Adrenal gland (tissue), 12 donors: ENCODE data around the gene RALGPS1. TPM values are rescaled to one million over a fixed set of nuclear protein-coding genes. Genes with fewer than 3 reads are reported as not detected.
A peak's percentile ranks its signal among the peaks of the same experiment; 100 is the strongest.

Experiments
- DNase-seq, 7 donors: peaks; one replicate each; pipeline ENCODE4 v3.0.0-alpha.2; 2019 to 2020
- H3K27ac ChIP-seq, 5 donors: fragments of 200-600 bp; sonication (generic) in 4 of 5; 1 replicate in 3 of 5; 2 replicates in 2 of 5; pipeline versions ENCODE4 v1.5.1 to v1.8.0; 2016 to 2020; ENCODE audit warnings: mild to moderate bottlenecking in 1 of 5
- H3K27me3 ChIP-seq: fragments of 200-600 bp; 2 replicates; pipeline ENCODE4 v1.8.0; 2021
- H3K36me3 ChIP-seq, 2 donors: fragments of 200-600 bp; replicated peaks in 1 of 2; 1 replicate in 1 of 2; 2 replicates in 1 of 2; pipeline versions ENCODE4 v1.5.1 to v1.8.0; 2018 to 2022
- H3K4me1 ChIP-seq, 2 donors: fragments of 200-600 bp; replicated peaks in 1 of 2; 1 replicate in 1 of 2; 2 replicates in 1 of 2; pipeline versions ENCODE4 v1.5.1 to v1.8.0; 2018 to 2021
- H3K4me3 ChIP-seq, 4 donors: fragments of 200-600 bp; sonication (generic) in 3 of 4; one replicate each; pipeline ENCODE4 v1.5.1; 2016 to 2018
- H3K9me3 ChIP-seq, 3 donors: fragments of 200-600 bp; sonication (generic) in 1 of 3; replicated peaks in 1 of 3; 1 replicate in 2 of 3; 2 replicates in 1 of 3; pipeline versions ENCODE4 v1.5.1 to v1.8.0; 2016 to 2021
- POLR2A ChIP-seq, 2 donors: fragments of 450-650 bp; IDR thresholded peaks; one replicate each; pipeline ENCODE4 v1.6.1; 2017; ENCODE audit warnings: antibody characterized with exemption in 2 of 2, mild to moderate bottlenecking in 2 of 2, moderate library complexity in 1 of 2
- WGBS, 4 donors: extraction: QIAGEN DNeasy Blood & Tissue Kit in 2 of 4; methylation state at CpG; one replicate each; pipeline versions ENCODE4 v1.1.5 to v1.1.7; 2013 to 2017; 5-methylcytosine and 5-hydroxymethylcytosine counted together
- intact Hi-C, 2 donors: fragments of 100-400 bp; cut with DNase I; formaldehyde crosslinking; loops; one replicate each; pipeline versions ENCODE4 v1.14.1 to v1.15.0; 2022 to 2023
- polyA plus RNA-seq, 3 donors: library from polyadenylated mRNA; stranded (reverse); fragments of 200-250 nt in 2 of 3; fragments of 350-450 nt in 1 of 3; fragmentation: Illumina TruSeq in 1 of 3; extraction: RNeasy Lipid Tissue Mini Kit (QIAGEN cat#74804) in 1 of 3; gene quantifications; one replicate each; pipeline ENCODE4 v1.2.3, GENCODE V29; 2013 to 2014
- total RNA-seq, 9 donors: library from RNA; depleted of rRNA in 4 of 9; stranded (reverse); fragments of >200 nt in 4 of 9; fragments of 120-200 nt in 1 of 9; fragmentation: NEBNext Ultra II Directional in 1 of 9; extraction: Animal tissue kit (Norgen Biotek cat#: 25700) in 1 of 9; gene quantifications; one replicate each; pipeline versions ENCODE4 v1.1.0 to v1.2.4, GENCODE V29; 2013 to 2023
- TF ChIP-seq, protein P1 (sequence below), 6 experiments: fragments of 450-650 bp in 4 of 6; fragments of 200-600 bp in 2 of 6; sonication (generic) in 1 of 6; IDR thresholded peaks; 1 replicate in 5 of 6; 2 replicates in 1 of 6; pipeline versions ENCODE4 v1.5.1 to v1.8.0; 2016 to 2021; ENCODE audit warnings: antibody characterized with exemption in 6 of 6, mild to moderate bottlenecking in 2 of 6, moderate library complexity in 1 of 6
- donor health status: healthy with polysubstance abuse.
- donor health status: Bipolar disorder and iron deficiency.
- donor health status: DM: yes; HTN: yes; CAD: no.
- donor health status: DM: no; HTN: no; CAD: no.
- donor health status: DM: no; HTN: no; CAD: no.
- donor health status: DM: yes; HTN: yes; CAD: no.

RALGPS1 gene
- total and polyA plus RNA-seq, 12 donors = 2.8 to 9.9 (median 5.1) TPM

DNA sequence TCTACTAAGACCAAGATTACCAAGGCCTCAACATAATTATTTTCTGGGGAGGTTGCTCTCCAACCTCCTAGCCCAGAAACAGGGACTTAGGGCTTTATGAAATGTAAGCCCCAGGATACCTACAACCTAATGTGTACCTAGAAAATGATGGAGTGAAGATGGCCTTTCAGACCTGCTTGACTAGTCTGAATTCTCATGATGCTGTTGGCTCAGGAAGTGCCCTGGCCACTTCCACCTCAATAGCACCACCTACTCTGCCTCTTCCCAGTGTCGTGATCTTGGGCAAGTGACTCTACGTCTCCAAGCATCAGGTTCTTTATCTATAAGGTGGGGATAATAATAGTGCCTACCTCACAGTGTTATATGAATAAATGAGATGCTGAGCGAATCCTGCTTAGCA is 292.1 kb downstream of the RALGPS1 start:
- intact Hi-C loops = no loop called here
- H3K4me3 ChIP-seq = no peak overlapping the region
- no peak overlapping the region for H3K27ac ChIP-seq
- TF ChIP-seq, protein P1, sequence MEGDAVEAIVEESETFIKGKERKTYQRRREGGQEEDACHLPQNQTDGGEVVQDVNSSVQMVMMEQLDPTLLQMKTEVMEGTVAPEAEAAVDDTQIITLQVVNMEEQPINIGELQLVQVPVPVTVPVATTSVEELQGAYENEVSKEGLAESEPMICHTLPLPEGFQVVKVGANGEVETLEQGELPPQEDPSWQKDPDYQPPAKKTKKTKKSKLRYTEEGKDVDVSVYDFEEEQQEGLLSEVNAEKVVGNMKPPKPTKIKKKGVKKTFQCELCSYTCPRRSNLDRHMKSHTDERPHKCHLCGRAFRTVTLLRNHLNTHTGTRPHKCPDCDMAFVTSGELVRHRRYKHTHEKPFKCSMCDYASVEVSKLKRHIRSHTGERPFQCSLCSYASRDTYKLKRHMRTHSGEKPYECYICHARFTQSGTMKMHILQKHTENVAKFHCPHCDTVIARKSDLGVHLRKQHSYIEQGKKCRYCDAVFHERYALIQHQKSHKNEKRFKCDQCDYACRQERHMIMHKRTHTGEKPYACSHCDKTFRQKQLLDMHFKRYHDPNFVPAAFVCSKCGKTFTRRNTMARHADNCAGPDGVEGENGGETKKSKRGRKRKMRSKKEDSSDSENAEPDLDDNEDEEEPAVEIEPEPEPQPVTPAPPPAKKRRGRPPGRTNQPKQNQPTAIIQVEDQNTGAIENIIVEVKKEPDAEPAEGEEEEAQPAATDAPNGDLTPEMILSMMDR (IDR thresholded peaks at IDR 0.05) = no peak
- TF ChIP-seq POLR2A (IDR thresholded peaks at IDR 0.05) = no peak
- WGBS, 4 donors = 93 to 99% (median 95%) methylated on average over 3 of the region's 3 CpGs
- no peaks in the 10 kb centered on the region for H3K36me3 ChIP-seq
- no peak for DNase-seq
- H3K27me3 ChIP-seq = no peaks in the 10 kb centered on the region
- no peaks in the 10 kb centered on the region for H3K9me3 ChIP-seq
- H3K4me1 ChIP-seq = no peaks in the 10 kb centered on the region

DNA sequence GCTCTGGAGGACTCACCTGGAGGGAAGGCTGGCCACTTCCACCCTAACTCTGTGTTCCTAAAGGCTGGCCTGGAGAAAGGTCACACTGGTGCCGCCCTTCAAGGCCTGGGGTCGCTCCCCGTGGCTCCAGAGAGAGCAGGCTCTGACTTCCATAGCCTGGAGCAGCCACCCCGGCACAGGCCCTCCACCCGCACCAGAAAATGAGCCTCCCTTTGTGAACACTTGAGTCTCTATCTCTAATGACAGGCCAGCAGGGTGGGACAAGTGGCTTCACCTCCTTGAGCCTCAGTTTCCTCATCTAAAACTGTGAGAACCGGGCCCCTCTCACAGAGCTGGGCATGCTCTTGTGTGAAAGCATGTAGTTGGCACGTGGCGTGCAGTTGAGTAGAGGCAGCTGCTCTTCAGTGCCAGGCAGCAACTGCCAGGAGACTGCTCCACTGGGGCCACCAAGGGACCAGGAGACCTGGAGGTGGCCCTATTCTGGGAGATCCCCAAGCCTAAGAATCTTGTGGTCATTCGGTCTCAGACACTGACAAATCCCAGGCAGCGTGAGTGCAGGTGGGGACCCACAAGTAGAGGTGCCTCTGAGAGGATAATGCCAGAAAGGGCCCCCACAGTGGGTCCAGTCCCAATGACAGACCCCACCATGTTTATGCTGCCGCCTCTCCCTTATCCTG is 293.3 kb downstream of the RALGPS1 start:
- H3K4me3 ChIP-seq = no peak overlapping the region
- intact Hi-C loops = no loop called here
- H3K27me3 ChIP-seq = no peaks in the 10 kb centered on the region
- 93 to 95% (median 94%) methylated on average over 5 to 11 of the region's 11 CpGs for WGBS, 4 donors
- no peak overlapping the region for H3K27ac ChIP-seq
- no peak for TF ChIP-seq POLR2A (IDR thresholded peaks at IDR 0.05)
- TF ChIP-seq, protein P1 (IDR thresholded peaks at IDR 0.05) = no peak
- DNase-seq = no peak
- H3K36me3 ChIP-seq = no peaks in the 10 kb centered on the region
- no peaks in the 10 kb centered on the region for H3K9me3 ChIP-seq
- no peaks in the 10 kb centered on the region for H3K4me1 ChIP-seq

DNA sequence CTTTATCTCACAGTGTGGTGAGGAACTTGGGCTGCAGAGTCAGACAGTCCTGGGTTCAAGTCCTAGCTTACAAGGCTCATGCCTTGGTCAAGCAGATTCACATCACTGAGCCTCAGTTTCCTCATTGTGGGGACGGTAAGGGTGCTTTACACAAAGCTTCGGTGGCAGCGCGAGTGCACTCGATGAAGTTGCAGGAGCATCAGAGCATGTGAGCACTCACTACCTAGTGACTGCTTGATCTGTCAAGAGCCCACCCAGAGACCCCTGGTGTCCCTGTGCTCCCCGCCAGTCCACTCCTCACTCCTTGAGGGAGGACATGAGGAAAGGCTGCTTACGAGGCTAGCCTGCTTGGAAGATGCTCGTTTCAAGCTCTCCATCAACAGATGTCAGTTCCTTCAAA is 293.8 kb downstream of the RALGPS1 start:
- no peaks in the 10 kb centered on the region for H3K36me3 ChIP-seq
- intact Hi-C loops = no loop called here
- H3K27me3 ChIP-seq = no peaks in the 10 kb centered on the region
- H3K9me3 ChIP-seq = no peaks in the 10 kb centered on the region
- no peaks in the 10 kb centered on the region for H3K4me1 ChIP-seq
- no peak overlapping the region for H3K4me3 ChIP-seq
- WGBS, 4 donors = 88 to 94% (median 89%) methylated on average over 8 of the region's 8 CpGs
- no peak for TF ChIP-seq POLR2A (IDR thresholded peaks at IDR 0.05)
- TF ChIP-seq, protein P1 (IDR thresholded peaks at IDR 0.05) = no peak
- H3K27ac ChIP-seq = no peak overlapping the region
- DNase-seq = no peak

GRCh38 chr9:127209220-127209619 is 294.6 kb downstream of the RALGPS1 start:
- no peak overlapping the region for H3K27ac ChIP-seq
- no peaks in the 10 kb centered on the region for H3K36me3 ChIP-seq
- TF ChIP-seq, protein P1 (IDR thresholded peaks at IDR 0.05) = no peak
- TF ChIP-seq POLR2A (IDR thresholded peaks at IDR 0.05) = no peak
- DNase-seq = peak in 2 of 7 donors; percentile 32 to 41
- H3K4me3 ChIP-seq = no peak overlapping the region
- H3K4me1 ChIP-seq = no peaks in the 10 kb centered on the region
- no peaks in the 10 kb centered on the region for H3K27me3 ChIP-seq
- no peaks in the 10 kb centered on the region for H3K9me3 ChIP-seq
- WGBS, 4 donors = 83 to 95% (median 84%) methylated on average over 3 to 7 of the region's 7 CpGs
- intact Hi-C loops = no loop called here
